ENCODE data around the gene PUM2.

Gene PUM2

DNA sequence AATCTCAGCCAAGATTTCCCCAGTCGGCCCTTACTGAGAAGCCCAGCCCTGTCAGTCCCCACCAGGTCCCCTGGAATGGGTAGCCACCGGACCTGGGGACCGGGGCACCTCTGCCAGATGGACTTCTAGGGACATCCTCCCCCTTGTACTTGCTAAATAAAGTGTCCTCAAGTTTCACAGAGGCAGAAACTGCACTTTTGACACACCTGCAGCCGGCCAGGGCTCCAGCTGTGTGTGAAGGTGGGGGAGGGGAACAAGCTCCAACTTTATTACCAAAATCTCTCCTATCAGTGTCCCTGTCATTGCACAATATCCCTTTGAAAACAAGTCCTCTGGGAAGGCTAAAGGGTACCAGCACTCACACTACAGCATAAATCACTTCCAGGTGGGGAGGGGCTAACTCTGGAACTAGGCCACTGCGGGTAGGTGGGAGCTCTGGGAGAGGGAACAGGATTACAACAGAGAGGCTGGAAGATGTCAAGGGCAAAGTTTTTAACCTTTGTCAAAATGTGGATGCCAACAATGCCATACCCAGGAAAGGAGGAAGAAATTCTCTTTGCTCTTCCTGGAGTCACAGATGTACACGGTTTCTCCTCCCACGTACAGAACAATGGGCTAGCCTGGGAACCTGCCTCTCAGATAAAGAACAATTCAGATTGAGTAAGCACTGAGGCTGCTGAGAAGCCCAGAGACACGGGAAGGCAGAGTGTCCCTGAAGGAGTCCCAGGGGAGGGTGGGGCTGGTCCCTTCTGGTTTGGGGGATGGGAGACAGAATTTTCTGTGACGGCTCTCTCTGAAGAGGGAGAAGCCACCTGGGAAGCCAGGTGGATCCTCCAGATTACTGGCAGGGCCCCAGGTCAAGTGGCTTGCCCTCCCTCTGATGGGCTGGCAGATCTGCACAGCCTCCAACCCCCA is 136.7 kb downstream of the PUM2 start:
- DNase-seq (ENCODE audit: low read depth), result no peak
- TF ChIP-seq, protein P1, sequence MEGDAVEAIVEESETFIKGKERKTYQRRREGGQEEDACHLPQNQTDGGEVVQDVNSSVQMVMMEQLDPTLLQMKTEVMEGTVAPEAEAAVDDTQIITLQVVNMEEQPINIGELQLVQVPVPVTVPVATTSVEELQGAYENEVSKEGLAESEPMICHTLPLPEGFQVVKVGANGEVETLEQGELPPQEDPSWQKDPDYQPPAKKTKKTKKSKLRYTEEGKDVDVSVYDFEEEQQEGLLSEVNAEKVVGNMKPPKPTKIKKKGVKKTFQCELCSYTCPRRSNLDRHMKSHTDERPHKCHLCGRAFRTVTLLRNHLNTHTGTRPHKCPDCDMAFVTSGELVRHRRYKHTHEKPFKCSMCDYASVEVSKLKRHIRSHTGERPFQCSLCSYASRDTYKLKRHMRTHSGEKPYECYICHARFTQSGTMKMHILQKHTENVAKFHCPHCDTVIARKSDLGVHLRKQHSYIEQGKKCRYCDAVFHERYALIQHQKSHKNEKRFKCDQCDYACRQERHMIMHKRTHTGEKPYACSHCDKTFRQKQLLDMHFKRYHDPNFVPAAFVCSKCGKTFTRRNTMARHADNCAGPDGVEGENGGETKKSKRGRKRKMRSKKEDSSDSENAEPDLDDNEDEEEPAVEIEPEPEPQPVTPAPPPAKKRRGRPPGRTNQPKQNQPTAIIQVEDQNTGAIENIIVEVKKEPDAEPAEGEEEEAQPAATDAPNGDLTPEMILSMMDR (IDR thresholded peaks at IDR 0.05; ENCODE audit: control insufficient read depth, insufficient read depth, low read depth, low read length, missing control alignments), result no peak

DNA sequence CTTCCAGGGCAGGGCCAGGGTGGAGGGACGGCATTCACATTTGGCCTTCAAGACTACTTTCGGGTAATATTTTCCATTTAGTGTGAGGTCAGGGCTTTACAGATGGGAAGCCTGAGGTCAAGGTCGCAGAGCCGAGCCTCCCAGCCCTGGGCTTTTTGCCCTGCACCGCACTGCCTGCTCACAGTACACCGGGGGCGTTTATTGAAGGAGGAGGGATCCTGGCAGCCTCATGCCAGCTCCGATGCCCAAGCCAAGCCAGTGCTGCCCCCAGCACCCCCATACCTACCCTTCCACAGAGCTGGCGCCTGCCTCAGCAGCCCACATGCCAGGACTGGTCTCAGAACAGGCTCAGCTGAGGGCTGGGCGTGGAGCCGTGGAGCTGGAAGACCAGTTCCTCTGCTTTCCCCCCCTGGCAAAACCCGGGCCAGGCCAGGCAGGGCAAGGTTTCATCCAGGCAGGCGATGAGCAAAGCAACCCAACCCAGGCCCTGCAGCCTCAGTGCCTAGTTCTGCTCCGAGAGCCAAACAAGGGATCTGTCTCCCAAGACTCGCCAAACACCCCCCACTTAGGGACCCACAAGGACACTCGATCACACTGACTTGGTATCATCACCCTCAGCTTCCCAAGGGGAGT is 137.7 kb downstream of the PUM2 start:
- TF ChIP-seq, protein P1 (IDR thresholded peaks at IDR 0.05; ENCODE audit: control insufficient read depth, insufficient read depth, low read depth, low read length, missing control alignments), result no peak
- H3K4me3 ChIP-seq (ENCODE audit: control insufficient read depth, low read depth, low read length), result no peak overlapping the region
- DNase-seq (ENCODE audit: low read depth), result no peak

More for the DNA sequence above, 136.7 kb downstream of the PUM2 start:
- no peak overlapping the region for H3K4me3 ChIP-seq (ENCODE audit: control insufficient read depth, low read depth, low read length)

DNA sequence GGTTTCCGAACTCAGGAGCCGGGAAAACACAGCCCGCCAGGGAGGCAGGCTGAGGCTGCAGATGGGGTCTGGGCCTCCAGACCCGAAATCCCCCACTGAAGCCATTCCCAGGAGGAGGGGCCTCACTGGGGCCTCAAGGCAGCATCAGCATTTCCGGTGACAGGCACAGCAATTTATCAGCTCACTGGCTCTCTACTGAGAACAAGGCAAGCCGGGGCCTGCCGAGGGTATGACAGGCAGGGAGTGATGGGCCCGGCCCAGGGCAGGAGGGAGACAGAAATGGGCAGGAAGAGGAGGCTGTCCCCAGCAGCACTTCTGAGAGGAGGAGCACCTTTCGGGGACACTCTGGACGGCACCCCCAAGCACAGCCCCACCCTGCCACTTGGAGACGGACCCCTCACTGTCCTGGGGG is 138.2 kb downstream of the PUM2 start:
- H3K4me3 ChIP-seq (ENCODE audit: control insufficient read depth, low read depth, low read length), result no peak overlapping the region
- TF ChIP-seq, protein P1 (IDR thresholded peaks at IDR 0.05; ENCODE audit: control insufficient read depth, insufficient read depth, low read depth, low read length, missing control alignments), result no peak
- DNase-seq (ENCODE audit: low read depth), result no peak

DNA sequence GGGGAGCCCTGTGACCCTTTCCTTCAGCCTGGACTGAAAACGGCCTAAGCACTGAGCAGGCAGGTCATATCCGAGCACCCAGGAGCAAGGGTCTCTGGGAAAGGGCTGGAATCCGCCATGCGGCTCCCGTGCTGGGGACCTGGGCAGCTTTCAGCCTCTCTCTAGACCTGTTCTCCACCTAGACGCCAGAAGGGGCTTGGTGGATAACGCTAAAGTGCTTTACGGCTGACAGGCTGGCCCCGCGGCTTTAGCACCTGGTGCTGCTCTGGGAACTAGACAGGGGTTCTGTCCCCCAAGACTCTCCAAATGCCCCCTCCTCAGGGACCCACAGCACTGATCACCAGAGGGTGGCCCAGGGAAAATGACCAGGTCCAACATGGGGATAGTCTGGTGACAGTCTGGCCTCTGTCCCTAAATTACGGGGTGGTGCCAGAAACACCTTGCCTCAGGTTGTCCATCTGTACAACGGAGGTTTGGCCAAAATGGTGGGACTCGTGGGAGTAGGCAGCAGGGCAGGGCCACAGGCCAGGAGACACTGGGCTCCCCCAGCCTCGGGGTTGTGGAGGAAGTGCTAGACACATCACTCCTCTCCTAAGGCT is 138.7 kb downstream of the PUM2 start:
- no peak for DNase-seq (ENCODE audit: low read depth)
- TF ChIP-seq, protein P1 (IDR thresholded peaks at IDR 0.05; ENCODE audit: control insufficient read depth, insufficient read depth, low read depth, low read length, missing control alignments), result no peak
- no peak overlapping the region for H3K4me3 ChIP-seq (ENCODE audit: control insufficient read depth, low read depth, low read length)

DNA sequence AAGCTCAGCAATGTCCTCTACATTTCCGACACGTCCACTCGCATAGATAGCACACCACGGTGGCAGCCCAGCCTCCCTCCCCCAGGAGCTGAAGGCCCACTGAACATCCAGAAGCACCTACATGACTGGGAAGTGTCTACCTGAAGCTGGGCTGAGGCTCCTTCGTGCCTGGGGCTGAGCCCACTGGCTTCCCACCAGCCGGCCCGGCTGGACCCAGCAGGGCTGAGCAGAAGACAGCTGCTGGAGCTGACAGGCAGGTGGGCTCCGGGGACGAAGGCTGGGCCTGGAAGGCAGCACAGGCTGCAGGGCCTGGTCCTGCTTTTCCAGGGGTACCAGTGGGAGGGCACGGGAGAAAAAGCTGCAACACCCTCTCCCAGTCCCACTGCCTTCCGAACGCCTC is 139.2 kb downstream of the PUM2 start:
- DNase-seq (ENCODE audit: low read depth), result no peak
- TF ChIP-seq, protein P1 (IDR thresholded peaks at IDR 0.05; ENCODE audit: control insufficient read depth, insufficient read depth, low read depth, low read length, missing control alignments), result no peak

DNA sequence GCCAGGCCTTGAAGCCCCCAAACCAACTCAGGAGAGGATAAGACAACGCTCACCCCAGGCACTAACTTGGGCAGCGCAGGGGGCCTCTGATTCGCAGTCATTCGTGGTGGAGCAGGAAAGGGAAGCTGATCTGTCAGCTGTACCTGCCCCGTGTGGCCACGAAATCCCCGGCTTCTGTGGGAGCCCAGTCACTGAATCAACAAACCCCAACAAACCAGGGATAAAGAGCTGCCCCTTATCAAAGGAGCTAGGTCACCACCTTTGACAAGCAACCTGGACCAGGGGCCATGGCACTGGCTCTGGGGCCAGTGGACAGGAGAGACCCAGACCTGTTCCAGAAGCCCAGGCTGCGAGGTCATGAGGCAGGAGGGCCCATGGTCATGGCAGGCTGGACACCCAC is 140.2 kb downstream of the PUM2 start:
- TF ChIP-seq, protein P1 (IDR thresholded peaks at IDR 0.05; ENCODE audit: control insufficient read depth, insufficient read depth, low read depth, low read length, missing control alignments), result no peak
- H3K4me3 ChIP-seq (ENCODE audit: control insufficient read depth, low read depth, low read length), result no peak overlapping the region
- DNase-seq (ENCODE audit: low read depth), result no peak

More for the DNA sequence above, 139.2 kb downstream of the PUM2 start:
- H3K4me3 ChIP-seq (ENCODE audit: control insufficient read depth, low read depth, low read length), result no peak overlapping the region

All from AG09309 (cell line).